VCaP (cell line): Measurements from ENCODE around the gene MINDY2.
A peak's percentile ranks its signal among the peaks of the same experiment; 100 is the strongest.

ENCODE experiments used
- H3K27ac ChIP-seq: fragments of 450-650 bp; 2 replicates; pipeline ENCODE4 v1.5.1; 2017
- TF ChIP-seq, protein P1 (sequence below): fragments of 450-650 bp; conservative IDR thresholded peaks from 2 replicates; pipeline ENCODE4 v1.5.1; 2017; ENCODE audit warnings: mild to moderate bottlenecking, moderate library complexity

Gene MINDY2, protein sequence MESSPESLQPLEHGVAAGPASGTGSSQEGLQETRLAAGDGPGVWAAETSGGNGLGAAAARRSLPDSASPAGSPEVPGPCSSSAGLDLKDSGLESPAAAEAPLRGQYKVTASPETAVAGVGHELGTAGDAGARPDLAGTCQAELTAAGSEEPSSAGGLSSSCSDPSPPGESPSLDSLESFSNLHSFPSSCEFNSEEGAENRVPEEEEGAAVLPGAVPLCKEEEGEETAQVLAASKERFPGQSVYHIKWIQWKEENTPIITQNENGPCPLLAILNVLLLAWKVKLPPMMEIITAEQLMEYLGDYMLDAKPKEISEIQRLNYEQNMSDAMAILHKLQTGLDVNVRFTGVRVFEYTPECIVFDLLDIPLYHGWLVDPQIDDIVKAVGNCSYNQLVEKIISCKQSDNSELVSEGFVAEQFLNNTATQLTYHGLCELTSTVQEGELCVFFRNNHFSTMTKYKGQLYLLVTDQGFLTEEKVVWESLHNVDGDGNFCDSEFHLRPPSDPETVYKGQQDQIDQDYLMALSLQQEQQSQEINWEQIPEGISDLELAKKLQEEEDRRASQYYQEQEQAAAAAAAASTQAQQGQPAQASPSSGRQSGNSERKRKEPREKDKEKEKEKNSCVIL

DNA sequence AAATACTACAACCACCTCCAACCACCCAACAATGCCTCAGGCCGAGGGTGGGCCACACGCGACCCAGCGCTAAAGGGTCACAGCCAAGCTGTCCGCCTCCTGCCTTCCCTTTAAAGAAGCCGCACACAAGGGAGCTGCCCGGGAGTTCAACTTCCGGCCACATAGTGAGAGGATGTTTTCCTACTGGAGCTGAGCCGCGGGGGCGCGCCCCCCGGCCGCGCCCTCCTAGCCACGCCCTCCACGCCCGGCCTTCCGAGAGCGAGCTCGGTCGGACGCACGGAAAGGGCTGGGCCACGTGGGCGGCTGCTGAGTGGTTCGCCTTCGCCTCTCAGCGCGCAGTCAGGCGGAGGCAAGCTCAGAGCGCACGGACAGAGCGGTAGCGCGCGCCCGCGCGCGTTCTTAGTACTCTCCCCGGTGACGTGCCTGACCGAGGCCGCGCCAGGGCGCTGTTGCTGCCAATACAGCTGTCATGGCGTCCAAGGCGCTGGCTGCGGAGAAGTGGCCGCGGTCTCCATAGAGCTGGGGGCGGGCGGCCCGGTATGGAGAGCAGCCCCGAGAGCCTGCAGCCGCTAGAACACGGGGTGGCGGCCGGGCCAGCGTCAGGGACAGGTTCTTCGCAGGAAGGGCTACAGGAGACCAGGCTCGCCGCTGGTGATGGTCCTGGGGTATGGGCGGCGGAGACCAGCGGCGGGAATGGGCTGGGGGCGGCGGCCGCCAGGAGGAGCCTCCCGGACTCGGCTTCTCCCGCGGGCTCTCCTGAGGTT lies at the start of gene MINDY2:
Gene MINDY2 (plus strand): TSS at position 446 of the 764 bp plus-strand sequence. CDS start 94 bp downstream, at position 540.
- peak within 1 kb of the TSS; percentile 89 for H3K27ac ChIP-seq
- TF ChIP-seq, protein P1, sequence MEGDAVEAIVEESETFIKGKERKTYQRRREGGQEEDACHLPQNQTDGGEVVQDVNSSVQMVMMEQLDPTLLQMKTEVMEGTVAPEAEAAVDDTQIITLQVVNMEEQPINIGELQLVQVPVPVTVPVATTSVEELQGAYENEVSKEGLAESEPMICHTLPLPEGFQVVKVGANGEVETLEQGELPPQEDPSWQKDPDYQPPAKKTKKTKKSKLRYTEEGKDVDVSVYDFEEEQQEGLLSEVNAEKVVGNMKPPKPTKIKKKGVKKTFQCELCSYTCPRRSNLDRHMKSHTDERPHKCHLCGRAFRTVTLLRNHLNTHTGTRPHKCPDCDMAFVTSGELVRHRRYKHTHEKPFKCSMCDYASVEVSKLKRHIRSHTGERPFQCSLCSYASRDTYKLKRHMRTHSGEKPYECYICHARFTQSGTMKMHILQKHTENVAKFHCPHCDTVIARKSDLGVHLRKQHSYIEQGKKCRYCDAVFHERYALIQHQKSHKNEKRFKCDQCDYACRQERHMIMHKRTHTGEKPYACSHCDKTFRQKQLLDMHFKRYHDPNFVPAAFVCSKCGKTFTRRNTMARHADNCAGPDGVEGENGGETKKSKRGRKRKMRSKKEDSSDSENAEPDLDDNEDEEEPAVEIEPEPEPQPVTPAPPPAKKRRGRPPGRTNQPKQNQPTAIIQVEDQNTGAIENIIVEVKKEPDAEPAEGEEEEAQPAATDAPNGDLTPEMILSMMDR = no peak; the same call in 1 of the 2 replicates

DNA sequence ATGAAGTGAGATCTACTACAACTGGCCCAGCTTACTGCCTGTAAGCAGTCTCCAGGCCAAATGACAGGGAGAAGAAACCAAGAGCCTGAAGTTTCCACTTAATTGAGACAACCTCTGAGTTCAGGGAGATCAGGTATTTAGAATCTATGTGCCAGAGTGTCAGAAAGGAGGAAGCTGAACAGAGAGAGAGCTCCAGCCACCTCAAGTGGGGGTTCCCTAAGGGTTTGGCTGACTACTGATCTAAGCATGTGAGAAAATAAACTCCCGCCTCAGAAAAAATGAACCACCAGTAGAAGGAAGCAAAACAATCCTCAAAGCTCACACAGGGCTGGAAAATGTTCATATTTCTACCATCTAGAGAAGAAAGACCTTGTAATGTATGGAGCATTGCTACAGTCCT lies 46.6 kb upstream of the MINDY2 start:
- H3K27ac ChIP-seq = no peak overlapping the region
- TF ChIP-seq, protein P1 = no peak

DNA sequence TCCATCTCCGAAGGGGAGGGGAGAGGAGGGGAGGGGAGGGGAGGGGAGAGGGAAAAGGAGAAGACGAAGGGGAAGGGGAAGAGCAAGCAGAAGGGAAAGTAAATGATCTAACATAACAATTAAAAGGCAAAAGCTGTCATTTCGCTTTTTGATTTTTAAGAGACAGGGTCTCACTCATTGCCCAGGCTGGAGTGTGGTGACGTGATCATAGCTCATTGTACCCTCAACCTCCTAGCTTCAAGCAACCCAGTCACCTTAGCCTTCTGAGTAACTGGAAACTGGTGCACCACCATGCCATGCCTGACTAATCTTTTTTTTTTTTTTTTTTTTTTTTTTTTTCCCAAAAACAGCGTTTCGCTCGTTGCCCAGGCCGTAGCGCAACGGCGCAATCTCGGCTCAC lies 44.2 kb upstream of the MINDY2 start:
- H3K27ac ChIP-seq = no peak overlapping the region
- TF ChIP-seq, protein P1 = no peak

DNA sequence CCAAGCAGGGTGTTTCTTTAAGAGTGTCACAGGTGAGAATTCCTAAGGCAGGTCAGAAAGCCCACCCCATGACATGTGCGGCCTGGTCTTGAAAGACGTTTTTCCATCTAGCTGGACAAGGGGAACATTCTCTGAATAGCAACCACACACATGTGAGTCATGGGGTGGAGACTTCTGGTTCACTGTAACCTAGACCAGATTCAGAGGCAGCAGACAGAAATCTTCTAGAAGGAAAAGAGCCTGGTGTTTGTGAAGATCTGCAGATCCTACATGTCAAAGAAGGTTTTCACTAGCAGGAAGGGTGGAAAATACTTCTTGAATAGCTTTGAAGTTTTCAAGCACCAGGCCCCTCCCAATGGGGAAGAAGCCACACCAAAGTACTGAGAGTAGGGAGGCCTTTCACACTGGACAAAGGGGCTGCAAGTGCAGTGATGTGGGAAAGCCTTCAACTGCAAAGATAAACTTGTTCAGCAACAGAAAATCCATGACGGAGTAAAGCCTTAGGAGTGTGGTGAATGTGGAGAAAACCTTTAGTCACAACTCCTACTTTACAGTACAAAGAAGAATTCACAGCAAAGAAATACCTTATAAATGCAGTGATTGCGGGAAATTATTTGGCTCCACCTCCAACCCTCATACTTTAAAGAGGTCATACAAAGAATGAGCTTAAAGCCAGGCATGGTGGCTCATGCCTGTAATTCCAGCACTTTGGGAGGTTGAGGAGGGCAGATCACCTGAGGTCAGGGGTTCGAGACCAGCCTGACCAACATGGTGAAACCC lies 39.2 kb upstream of the MINDY2 start:
- no peak overlapping the region for H3K27ac ChIP-seq
- TF ChIP-seq, protein P1 = no peak

DNA sequence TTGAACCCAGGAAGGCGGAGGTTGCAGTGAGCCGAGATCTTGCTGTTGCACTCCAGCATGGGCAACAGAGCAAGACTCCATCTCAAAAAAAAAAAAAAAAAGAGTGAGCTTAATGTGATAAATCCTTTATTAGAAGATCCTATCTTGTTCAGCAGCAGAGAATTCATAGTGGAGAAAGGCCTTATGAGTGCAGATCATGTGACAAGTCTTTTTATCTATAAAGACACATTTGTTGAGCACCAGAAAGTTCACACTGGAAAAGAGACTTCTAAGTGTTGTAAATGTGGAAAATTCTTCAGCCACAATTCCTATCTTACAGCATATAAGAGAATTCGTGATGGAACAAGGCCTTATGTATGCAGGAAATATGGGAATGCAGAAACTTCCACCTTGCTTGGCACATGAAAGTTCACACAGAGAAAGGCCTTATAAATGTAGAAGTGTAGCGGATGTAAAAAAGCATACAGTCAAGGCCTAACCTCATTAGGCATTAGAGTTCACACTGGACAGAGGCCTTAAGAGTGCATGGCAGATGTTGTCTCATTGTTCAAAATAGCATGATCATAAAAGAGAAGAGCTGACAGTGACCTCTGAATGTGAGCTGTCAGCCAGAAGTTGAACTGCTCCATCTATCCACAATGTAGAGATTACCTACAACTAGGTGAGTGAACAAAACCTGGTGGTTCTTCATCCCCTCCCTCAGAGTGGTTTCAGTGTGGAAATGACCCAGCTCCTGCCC lies 38.3 kb upstream of the MINDY2 start:
- TF ChIP-seq, protein P1 = no peak
- H3K27ac ChIP-seq = no peak overlapping the region

DNA sequence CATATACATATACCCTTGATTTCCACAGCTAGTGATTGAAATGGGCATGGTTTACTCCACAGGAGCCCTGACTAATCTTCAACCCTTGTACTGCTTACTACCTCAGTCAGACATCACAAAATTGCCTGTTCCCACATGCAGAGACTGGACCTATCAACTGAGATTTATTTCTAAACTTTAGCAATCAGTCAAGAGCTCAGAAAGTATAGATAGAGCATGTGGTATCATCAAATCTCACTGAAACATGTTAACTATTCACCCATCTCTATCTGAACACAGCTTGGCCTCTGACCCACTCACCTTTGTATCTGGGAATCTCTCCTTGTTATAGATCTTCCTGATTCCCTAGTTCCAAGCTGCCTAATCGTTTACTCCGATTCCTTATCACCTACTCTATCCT lies 36.2 kb upstream of the MINDY2 start:
- TF ChIP-seq, protein P1 = no peak
- no peak overlapping the region for H3K27ac ChIP-seq
